ENCODE data around the gene SHC3. TPM values are rescaled to one million over a fixed set of nuclear protein-coding genes. Genes with fewer than 3 reads are reported as not detected.
A peak's percentile ranks its signal among the peaks of the same experiment; 100 is the strongest.

The SHC3 gene
- total and polyA plus RNA-seq, 4 donors, result 0.10 to 6.9 (median 1.1) TPM; not detected in 1

GRCh38 chr9:89039104-89039465 lies 139.5 kb downstream of the SHC3 start:
- Histone ChIP-seq H3K9me3 (ENCODE audit: control insufficient read depth, low read length) (no peaks in the 10 kb centered on the region), H3K27ac (ENCODE audit: low read depth in 1 of 2, low read length in 2 of 2) (no peak overlapping the region), H3K27me3 (ENCODE audit: control insufficient read depth in 1 of 2, insufficient read depth in 2 of 2, low read length in 1 of 2) (no peaks in the 10 kb centered on the region), H3K36me3 (ENCODE audit: control insufficient read depth in 1 of 2, insufficient read depth in 2 of 2, low read length in 1 of 2) (no peaks in the 10 kb centered on the region), H3K4me3 (ENCODE audit: low read length in 2 of 2) (no peak overlapping the region), H3K4me1 (ENCODE audit: control insufficient read depth in 1 of 2, insufficient read depth in 2 of 2, low read length in 2 of 2) (no peaks in the 10 kb centered on the region)
- ATAC-seq (ENCODE audit: low FRiP score), result no peak
- WGBS, 2 donors, result 86 to 89% methylated on average over 4 of the region's 4 CpGs
- intact Hi-C loops (cut with DNase I), result no loop called here
- no peak for DNase-seq

DNA sequence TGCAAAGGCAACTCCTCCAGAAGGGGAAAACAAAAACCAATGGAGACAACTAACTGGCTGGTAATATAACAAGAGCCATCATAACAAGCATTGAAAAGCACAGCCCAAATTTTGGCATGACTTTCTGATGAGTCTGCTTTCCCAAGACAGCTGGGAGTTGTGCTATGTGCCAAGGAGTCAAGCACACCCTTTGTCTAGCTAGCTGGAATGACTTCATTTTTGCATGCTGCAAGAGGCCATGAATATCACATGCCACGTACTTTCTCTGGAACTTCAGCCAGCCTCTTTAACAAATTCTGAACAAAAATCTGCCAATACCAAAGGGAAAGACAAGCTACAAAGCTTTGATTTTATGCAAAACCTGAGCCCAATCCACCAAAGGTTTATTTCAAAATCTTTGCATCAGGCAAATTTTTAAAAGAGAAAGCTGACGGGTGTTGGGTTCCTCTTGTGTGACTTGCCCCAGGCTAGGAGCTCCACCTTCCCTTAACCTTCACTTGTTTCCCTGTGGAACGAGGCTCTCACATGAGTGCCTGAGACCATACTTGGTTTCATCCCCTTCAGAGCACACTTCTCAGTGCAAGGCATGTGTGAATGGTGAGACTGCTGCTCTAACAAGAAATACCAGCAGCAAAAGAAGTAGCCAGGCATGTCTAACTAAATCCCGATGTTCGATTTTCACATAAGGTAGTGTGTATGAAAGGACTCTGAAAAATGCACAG lies 140.1 kb downstream of the SHC3 start:
- peak; percentile 65 for ATAC-seq (ENCODE audit: low FRiP score)
- H3K36me3 ChIP-seq (ENCODE audit: control insufficient read depth in 1 of 2, insufficient read depth in 2 of 2, low read length in 1 of 2), result no peaks in the 10 kb centered on the region
- H3K4me1 ChIP-seq (ENCODE audit: control insufficient read depth in 1 of 2, insufficient read depth in 2 of 2, low read length in 2 of 2), result no peaks in the 10 kb centered on the region
- no peak overlapping the region for H3K4me3 ChIP-seq (ENCODE audit: low read length in 2 of 2)
- intact Hi-C loops (cut with DNase I), result no loop called here
- H3K9me3 ChIP-seq (ENCODE audit: control insufficient read depth, low read length), result no peaks in the 10 kb centered on the region
- no peaks in the 10 kb centered on the region for H3K27me3 ChIP-seq (ENCODE audit: control insufficient read depth in 1 of 2, insufficient read depth in 2 of 2, low read length in 1 of 2)
- no peak for DNase-seq
- 73 to 74% methylated on average over 5 of the region's 5 CpGs for WGBS, 2 donors
- H3K27ac ChIP-seq (ENCODE audit: low read depth in 1 of 2, low read length in 2 of 2), result no peak overlapping the region

DNA sequence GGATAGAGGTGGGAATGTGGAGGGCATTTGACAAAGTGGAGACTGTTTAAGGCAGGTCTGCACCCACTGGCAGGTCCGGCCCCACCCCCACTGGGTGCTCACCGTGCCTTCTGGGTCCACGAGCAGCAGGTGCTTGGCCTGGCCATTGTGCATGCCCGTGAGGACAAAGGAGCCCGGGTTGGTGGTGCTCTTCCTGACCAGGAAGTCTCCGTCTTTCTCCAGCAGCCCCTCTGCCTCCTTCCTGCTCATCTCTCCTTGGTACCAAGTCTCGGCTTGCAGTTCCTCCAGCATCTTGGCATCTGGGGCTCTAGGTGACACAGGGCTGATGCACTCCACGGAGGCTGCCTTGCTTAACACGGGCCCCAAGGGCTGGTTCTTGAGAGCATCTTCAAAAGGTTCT lies 140.7 kb downstream of the SHC3 start:
- H3K27ac ChIP-seq (ENCODE audit: low read depth in 1 of 2, low read length in 2 of 2), result no peak overlapping the region
- no peaks in the 10 kb centered on the region for H3K4me1 ChIP-seq (ENCODE audit: control insufficient read depth in 1 of 2, insufficient read depth in 2 of 2, low read length in 2 of 2)
- H3K36me3 ChIP-seq (ENCODE audit: control insufficient read depth in 1 of 2, insufficient read depth in 2 of 2, low read length in 1 of 2), result no peaks in the 10 kb centered on the region
- WGBS, 2 donors, result 89 to 92% methylated on average over 9 of the region's 9 CpGs
- no peak overlapping the region for H3K4me3 ChIP-seq (ENCODE audit: low read length in 2 of 2)
- no peaks in the 10 kb centered on the region for H3K9me3 ChIP-seq (ENCODE audit: control insufficient read depth, low read length)
- DNase-seq (no peak), ATAC-seq (ENCODE audit: low FRiP score) (peak; percentile 15)
- no peaks in the 10 kb centered on the region for H3K27me3 ChIP-seq (ENCODE audit: control insufficient read depth in 1 of 2, insufficient read depth in 2 of 2, low read length in 1 of 2)
- intact Hi-C loops (cut with DNase I), result no loop called here

DNA sequence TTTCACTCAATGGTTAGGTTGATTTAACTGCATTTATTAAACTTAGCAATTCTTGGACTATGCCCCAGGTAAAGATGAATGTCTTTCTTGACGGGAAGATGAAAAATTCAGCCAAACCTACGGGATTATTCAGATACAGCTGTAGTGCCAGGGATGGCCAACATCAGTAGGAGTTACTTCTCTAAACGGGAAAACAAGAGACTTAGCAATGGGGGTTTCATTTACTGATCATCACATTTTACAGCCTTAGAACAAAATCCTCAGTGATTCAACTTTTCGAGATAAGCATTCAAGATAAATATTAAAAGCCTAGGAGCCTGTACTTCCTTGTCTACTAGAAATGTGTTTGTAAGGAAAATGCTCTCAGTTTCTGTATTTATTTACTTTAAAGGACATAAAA lies 141.3 kb downstream of the SHC3 start:
- DNase-seq (no peak), ATAC-seq (ENCODE audit: low FRiP score) (no peak)
- H3K36me3 ChIP-seq (ENCODE audit: control insufficient read depth in 1 of 2, insufficient read depth in 2 of 2, low read length in 1 of 2), result no peaks in the 10 kb centered on the region
- H3K27me3 ChIP-seq (ENCODE audit: control insufficient read depth in 1 of 2, insufficient read depth in 2 of 2, low read length in 1 of 2), result no peaks in the 10 kb centered on the region
- no peak overlapping the region for H3K27ac ChIP-seq (ENCODE audit: low read depth in 1 of 2, low read length in 2 of 2)
- H3K9me3 ChIP-seq (ENCODE audit: control insufficient read depth, low read length), result no peaks in the 10 kb centered on the region
- no peak overlapping the region for H3K4me3 ChIP-seq (ENCODE audit: low read length in 2 of 2)
- intact Hi-C loops (cut with DNase I), result no loop called here
- whole genome bisulfite sequencing, 2 donors, result 41 to 51% methylated on average over 4 of the region's 4 CpGs
- H3K4me1 ChIP-seq (ENCODE audit: control insufficient read depth in 1 of 2, insufficient read depth in 2 of 2, low read length in 2 of 2), result no peaks in the 10 kb centered on the region

GRCh38 chr9:89036891-89037290 lies 141.7 kb downstream of the SHC3 start:
- Histone ChIP-seq H3K36me3 (ENCODE audit: control insufficient read depth in 1 of 2, insufficient read depth in 2 of 2, low read length in 1 of 2) (no peaks in the 10 kb centered on the region), H3K27me3 (ENCODE audit: control insufficient read depth in 1 of 2, insufficient read depth in 2 of 2, low read length in 1 of 2) (no peaks in the 10 kb centered on the region), H3K4me3 (ENCODE audit: low read length in 2 of 2) (no peak overlapping the region), H3K9me3 (ENCODE audit: control insufficient read depth, low read length) (no peaks in the 10 kb centered on the region), H3K27ac (ENCODE audit: low read depth in 1 of 2, low read length in 2 of 2) (no peak overlapping the region), H3K4me1 (ENCODE audit: control insufficient read depth in 1 of 2, insufficient read depth in 2 of 2, low read length in 2 of 2) (no peaks in the 10 kb centered on the region)
- 79 to 84% methylated on average over 3 of the region's 3 CpGs for WGBS, 2 donors
- intact Hi-C loops (cut with DNase I), result no loop called here
- no peak for ATAC-seq (ENCODE audit: low FRiP score)
- DNase-seq, result peak in 1 of 2 donors; percentile 72

DNA sequence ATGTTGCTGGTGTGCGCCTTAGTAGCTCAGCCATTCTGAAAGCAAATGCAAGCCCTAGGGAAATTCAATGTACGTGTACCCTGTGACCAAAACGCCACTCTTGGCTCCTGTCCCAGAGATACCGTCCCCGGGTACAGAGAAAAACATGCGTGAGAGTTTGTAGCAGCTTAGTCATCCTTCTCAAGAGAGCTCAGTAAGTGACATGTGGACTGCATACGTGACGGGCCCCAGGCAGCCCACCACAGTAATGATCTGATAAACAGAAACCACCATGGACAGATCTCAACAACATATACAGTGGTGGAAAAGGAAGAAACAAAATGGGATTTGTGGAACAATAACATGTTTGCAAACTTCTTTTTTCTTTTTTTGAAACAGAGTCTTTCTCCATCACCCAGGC lies 142.2 kb downstream of the SHC3 start:
- intact Hi-C loops (cut with DNase I), result no loop called here
- Histone ChIP-seq H3K27ac (ENCODE audit: low read depth in 1 of 2, low read length in 2 of 2) (no peak overlapping the region), H3K9me3 (ENCODE audit: control insufficient read depth, low read length) (no peaks in the 10 kb centered on the region), H3K36me3 (ENCODE audit: control insufficient read depth in 1 of 2, insufficient read depth in 2 of 2, low read length in 1 of 2) (no peaks in the 10 kb centered on the region), H3K27me3 (ENCODE audit: control insufficient read depth in 1 of 2, insufficient read depth in 2 of 2, low read length in 1 of 2) (no peaks in the 10 kb centered on the region), H3K4me1 (ENCODE audit: control insufficient read depth in 1 of 2, insufficient read depth in 2 of 2, low read length in 2 of 2) (no peaks in the 10 kb centered on the region), H3K4me3 (ENCODE audit: low read length in 2 of 2) (no peak overlapping the region)
- ATAC-seq (ENCODE audit: low FRiP score), result no peak
- no peak for DNase-seq
- WGBS, 2 donors, result 15 to 17% methylated on average over 8 of the region's 8 CpGs

DNA sequence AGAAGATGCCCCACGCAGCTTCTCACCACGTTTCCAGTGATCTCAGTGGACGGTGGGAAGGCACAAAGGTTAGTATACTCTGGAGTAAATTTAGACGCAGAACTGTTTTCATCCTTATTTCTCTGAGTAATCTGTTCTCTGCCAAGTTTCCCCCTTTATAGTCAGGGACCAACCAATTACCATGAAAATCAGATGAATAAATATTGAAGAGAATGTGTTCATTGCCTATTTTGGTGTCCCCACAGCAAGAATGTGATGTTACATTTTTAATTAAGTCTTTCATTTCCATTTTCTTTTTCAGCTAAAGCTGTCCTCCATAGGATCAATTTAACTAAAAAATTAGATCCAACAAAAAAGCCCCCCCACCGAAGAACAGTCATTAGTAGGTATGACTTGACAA lies 146.0 kb downstream of the SHC3 start:
- H3K9me3 ChIP-seq (ENCODE audit: control insufficient read depth, low read length), result no peaks in the 10 kb centered on the region
- no peaks in the 10 kb centered on the region for H3K36me3 ChIP-seq (ENCODE audit: control insufficient read depth in 1 of 2, insufficient read depth in 2 of 2, low read length in 1 of 2)
- DNase-seq, result no peak
- no peak overlapping the region for H3K4me3 ChIP-seq (ENCODE audit: low read length in 2 of 2)
- no peaks in the 10 kb centered on the region for H3K27me3 ChIP-seq (ENCODE audit: control insufficient read depth in 1 of 2, insufficient read depth in 2 of 2, low read length in 1 of 2)
- H3K27ac ChIP-seq (ENCODE audit: low read depth in 1 of 2, low read length in 2 of 2), result no peak overlapping the region
- ATAC-seq (ENCODE audit: low FRiP score), result no peak
- 80 to 83% methylated on average over 5 of the region's 5 CpGs for WGBS, 2 donors
- no peaks in the 10 kb centered on the region for H3K4me1 ChIP-seq (ENCODE audit: control insufficient read depth in 1 of 2, insufficient read depth in 2 of 2, low read length in 2 of 2)
- intact Hi-C loops (cut with DNase I), result no loop called here

GRCh38 chr9:89032173-89032572 lies 146.4 kb downstream of the SHC3 start:
- H3K27ac ChIP-seq (ENCODE audit: low read depth in 1 of 2, low read length in 2 of 2), result no peak overlapping the region
- no peaks in the 10 kb centered on the region for H3K27me3 ChIP-seq (ENCODE audit: control insufficient read depth in 1 of 2, insufficient read depth in 2 of 2, low read length in 1 of 2)
- intact Hi-C loops (cut with DNase I), result no loop called here
- ATAC-seq (ENCODE audit: low FRiP score) (no peak), DNase-seq (no peak)
- no peak overlapping the region for H3K4me3 ChIP-seq (ENCODE audit: low read length in 2 of 2)
- no peaks in the 10 kb centered on the region for H3K9me3 ChIP-seq (ENCODE audit: control insufficient read depth, low read length)
- H3K36me3 ChIP-seq (ENCODE audit: control insufficient read depth in 1 of 2, insufficient read depth in 2 of 2, low read length in 1 of 2), result no peaks in the 10 kb centered on the region
- no peaks in the 10 kb centered on the region for H3K4me1 ChIP-seq (ENCODE audit: control insufficient read depth in 1 of 2, insufficient read depth in 2 of 2, low read length in 2 of 2)
- 80% methylated on average over 5 of the region's 5 CpGs for WGBS, 2 donors

DNA sequence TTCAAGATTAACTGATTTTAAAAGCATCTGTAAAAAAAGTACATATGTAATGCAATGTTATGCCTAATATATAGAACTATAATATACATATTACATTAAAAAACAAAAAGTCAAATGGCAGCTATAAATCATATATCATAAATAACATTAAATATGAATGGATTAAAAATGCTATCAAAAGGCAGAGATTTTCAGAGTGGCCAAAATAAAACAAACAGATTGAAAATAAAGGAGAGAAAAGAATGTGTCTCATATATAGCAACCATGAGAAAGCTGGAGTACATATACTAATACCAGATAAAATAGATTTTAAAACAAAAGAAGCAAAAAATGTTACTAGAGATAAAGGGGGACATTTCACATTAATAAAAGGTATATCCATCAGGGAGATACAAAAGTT lies 148.8 kb downstream of the SHC3 start:
- ATAC-seq (ENCODE audit: low FRiP score) (no peak), DNase-seq (no peak)
- H3K27me3 ChIP-seq (ENCODE audit: control insufficient read depth in 1 of 2, insufficient read depth in 2 of 2, low read length in 1 of 2), result no peaks in the 10 kb centered on the region
- no peaks in the 10 kb centered on the region for H3K36me3 ChIP-seq (ENCODE audit: control insufficient read depth in 1 of 2, insufficient read depth in 2 of 2, low read length in 1 of 2)
- no peak overlapping the region for H3K27ac ChIP-seq (ENCODE audit: low read depth in 1 of 2, low read length in 2 of 2)
- intact Hi-C loops (cut with DNase I), result no loop called here
- H3K4me3 ChIP-seq (ENCODE audit: low read length in 2 of 2), result no peak overlapping the region
- H3K9me3 ChIP-seq (ENCODE audit: control insufficient read depth, low read length), result no peaks in the 10 kb centered on the region
- H3K4me1 ChIP-seq (ENCODE audit: control insufficient read depth in 1 of 2, insufficient read depth in 2 of 2, low read length in 2 of 2), result no peaks in the 10 kb centered on the region

All from aorta (tissue), 5 donors.